ENCODE measurements around the gene ANKRD42.

ANKRD42 gene

DNA sequence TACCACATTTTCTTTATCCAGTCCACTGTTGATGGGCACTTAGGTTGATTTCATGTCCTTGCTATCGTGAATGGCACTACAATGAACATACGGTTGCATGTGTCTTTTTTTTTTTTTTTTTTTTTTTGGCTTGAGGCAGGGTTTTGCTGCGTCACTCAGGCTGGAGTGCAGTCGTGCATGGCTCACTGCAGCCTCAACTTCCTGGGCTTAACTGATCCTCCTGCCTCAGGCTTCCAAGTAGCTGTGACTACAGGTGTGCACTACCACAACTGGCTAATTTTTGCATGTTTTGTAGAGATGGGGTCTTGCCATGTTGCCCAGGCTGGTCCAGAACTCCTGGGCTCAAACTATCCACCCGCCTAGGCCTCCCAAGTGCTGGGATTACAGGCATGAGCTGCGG is 94.1 kb downstream of the ANKRD42 start:
- no peak for DNase-seq (ENCODE audit: low read depth in 3 of 3)

DNA sequence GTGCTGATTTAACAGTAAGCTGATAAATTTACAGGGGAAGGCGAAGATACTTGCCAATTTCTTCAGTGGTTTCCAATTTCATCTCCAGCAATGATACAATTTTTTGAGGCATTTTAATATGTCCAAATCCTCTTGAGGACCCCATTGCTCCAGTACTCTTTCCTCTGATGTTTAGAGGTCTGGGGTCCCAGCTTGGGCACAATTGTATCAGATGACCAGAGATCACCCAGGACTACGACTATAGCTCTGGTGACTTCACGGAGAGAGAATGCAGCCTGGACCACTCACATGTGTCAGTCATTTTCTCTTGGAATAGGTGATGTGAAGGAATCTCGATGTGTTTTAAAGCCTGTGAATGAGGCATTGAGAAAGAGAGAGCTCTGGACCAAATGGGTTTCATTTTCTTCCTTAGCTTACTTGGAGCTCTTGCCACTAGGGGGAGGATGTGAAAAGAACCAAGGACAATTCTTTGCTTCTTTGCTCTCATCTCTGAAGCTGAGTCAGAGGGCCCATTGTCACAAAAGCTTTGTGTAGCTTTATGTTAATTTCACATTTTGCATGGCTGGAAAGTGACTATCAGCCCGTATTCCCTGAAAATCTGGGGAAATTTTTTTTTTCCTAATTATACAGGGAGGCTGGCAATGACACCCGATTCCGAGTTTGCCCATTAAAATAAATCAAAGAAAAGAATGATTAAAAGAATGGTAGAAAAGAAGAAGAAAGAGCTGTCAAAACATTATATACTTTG is 99.4 kb downstream of the ANKRD42 start:
- peak in 1 of 3 experiments; percentile 23 for DNase-seq (ENCODE audit: low read depth in 3 of 3)

GRCh38 chr11:83293457-83293774 is 99.9 kb downstream of the ANKRD42 start:
- DNase-seq (ENCODE audit: low read depth in 3 of 3): no peak

- DNase-seq (ENCODE audit: low read depth in 3 of 3): no peak
Measured at GRCh38 chr11:83294208-83294607, 100.7 kb downstream of the ANKRD42 start.

Measured in stimulated activated CD4-positive, alpha-beta T cell treated with anti-CD3 and anti-CD28 coated beads, TNF-alpha, amount 100 ng/mL, for 24 hours (primary cell).